Measurements from ENCODE around the gene AUTS2. TPM values are rescaled to one million over a fixed set of nuclear protein-coding genes. Genes with fewer than 3 reads are reported as not detected.

The AUTS2 gene
- total and polyA plus RNA-seq, 2 experiments from 2014 or later = 32.0 to 91.0 TPM

DNA sequence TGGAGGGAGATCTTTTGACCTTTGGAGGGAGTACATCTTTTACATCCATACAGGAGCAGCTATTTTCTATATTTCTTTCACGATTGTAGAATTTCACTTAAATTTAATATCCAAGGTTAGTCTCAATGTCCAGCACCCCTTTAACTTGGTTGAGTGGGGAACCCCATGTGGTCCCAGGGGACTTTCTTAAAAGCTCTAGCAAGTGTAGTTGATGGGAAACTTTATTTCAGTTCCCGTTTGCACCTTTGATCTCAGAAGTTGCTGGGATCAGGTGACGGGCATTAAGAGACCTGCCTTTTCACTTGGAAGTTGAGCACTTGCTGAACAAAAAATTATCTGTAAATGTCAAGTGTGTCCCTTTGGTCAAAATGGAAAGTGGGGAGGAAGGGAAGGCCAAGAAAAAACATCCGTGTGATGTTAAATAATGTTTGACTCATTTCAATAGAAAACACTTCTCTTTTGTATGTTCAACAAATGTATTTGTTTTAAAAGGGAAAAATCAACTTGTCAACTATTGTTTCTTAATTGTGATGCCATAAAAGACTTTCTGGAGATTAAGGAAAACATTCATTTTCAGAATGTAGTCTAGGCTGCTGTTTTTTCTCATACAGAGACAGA, 1163.5 kb downstream of the AUTS2 start (continued):
- no peak for TF ChIP-seq POLR2AphosphoS5 (IDR thresholded peaks at IDR 0.05; ENCODE audit: low read depth)
- no peak for TF ChIP-seq ETS1 (IDR thresholded peaks at IDR 0.05)
- TF ChIP-seq ZNF114 (CRISPR knock-in tag; IDR thresholded peaks at IDR 0.05) = no peak
- TF ChIP-seq, protein P1, sequence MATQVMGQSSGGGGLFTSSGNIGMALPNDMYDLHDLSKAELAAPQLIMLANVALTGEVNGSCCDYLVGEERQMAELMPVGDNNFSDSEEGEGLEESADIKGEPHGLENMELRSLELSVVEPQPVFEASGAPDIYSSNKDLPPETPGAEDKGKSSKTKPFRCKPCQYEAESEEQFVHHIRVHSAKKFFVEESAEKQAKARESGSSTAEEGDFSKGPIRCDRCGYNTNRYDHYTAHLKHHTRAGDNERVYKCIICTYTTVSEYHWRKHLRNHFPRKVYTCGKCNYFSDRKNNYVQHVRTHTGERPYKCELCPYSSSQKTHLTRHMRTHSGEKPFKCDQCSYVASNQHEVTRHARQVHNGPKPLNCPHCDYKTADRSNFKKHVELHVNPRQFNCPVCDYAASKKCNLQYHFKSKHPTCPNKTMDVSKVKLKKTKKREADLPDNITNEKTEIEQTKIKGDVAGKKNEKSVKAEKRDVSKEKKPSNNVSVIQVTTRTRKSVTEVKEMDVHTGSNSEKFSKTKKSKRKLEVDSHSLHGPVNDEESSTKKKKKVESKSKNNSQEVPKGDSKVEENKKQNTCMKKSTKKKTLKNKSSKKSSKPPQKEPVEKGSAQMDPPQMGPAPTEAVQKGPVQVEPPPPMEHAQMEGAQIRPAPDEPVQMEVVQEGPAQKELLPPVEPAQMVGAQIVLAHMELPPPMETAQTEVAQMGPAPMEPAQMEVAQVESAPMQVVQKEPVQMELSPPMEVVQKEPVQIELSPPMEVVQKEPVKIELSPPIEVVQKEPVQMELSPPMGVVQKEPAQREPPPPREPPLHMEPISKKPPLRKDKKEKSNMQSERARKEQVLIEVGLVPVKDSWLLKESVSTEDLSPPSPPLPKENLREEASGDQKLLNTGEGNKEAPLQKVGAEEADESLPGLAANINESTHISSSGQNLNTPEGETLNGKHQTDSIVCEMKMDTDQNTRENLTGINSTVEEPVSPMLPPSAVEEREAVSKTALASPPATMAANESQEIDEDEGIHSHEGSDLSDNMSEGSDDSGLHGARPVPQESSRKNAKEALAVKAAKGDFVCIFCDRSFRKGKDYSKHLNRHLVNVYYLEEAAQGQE (IDR thresholded peaks at IDR 0.05; ENCODE audit: unreplicated experiment) = no peak
- no peak for TF ChIP-seq NANOG (IDR thresholded peaks at IDR 0.05; ENCODE audit: borderline replicate concordance)
- TF ChIP-seq JUNB (IDR thresholded peaks at IDR 0.05; ENCODE audit: unreplicated experiment) = no peak

DNA sequence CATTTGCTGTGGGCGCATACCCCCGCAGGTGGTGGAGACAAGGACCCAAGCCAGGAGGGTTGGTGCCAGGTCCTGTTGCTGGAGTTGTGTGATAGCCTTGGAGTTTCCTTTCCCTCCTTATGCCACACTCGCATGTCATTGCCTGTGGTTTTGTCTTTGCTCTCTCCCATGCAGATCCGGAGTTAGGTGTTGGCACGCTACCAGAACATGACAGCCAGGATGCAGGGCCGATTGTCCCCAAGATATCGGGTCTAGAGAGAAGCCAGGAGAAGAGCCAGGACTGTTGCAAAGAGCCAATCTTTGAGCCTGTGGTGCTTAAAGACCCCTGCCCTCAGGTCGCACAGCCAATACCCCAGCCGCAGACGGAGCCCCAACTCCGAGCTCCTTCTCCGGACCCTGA, 1164.4 kb downstream of the AUTS2 start:
- H3K27ac Mint-ChIP-seq = peak overlapping the region; percentile 54
- H4K20me1 ChIP-seq (replicated peaks; ENCODE audit: insufficient read depth) = peaks cover 17% of the 10 kb centered on the region
- H3K36me3 ChIP-seq (ENCODE audit: insufficient read depth) = peaks cover 16% of the 10 kb centered on the region
- TF ChIP-seq ZNF331 (CRISPR knock-in tag; IDR thresholded peaks at IDR 0.05; ENCODE audit: low read depth) (no peak), POLR2AphosphoS5 (IDR thresholded peaks at IDR 0.05; ENCODE audit: low read depth) (no peak), ZNF114 (CRISPR knock-in tag; IDR thresholded peaks at IDR 0.05) (no peak), STAT1 (IDR thresholded peaks at IDR 0.05; ENCODE audit: unreplicated experiment) (no peak), CREB1 (CRISPR knock-in tag; IDR thresholded peaks at IDR 0.05; ENCODE audit: low read depth) (no peak), NANOG (IDR thresholded peaks at IDR 0.05; ENCODE audit: borderline replicate concordance) (no peak), ETS1 (IDR thresholded peaks at IDR 0.05) (no peak), JUNB (IDR thresholded peaks at IDR 0.05; ENCODE audit: unreplicated experiment) (no peak), EZH2phosphoT487 (IDR thresholded peaks at IDR 0.05; ENCODE audit: unreplicated experiment) (no peak), EZH2 (IDR thresholded peaks at IDR 0.05; ENCODE audit: low read depth, unreplicated experiment) (no peak)
- TF ChIP-seq, protein P2, sequence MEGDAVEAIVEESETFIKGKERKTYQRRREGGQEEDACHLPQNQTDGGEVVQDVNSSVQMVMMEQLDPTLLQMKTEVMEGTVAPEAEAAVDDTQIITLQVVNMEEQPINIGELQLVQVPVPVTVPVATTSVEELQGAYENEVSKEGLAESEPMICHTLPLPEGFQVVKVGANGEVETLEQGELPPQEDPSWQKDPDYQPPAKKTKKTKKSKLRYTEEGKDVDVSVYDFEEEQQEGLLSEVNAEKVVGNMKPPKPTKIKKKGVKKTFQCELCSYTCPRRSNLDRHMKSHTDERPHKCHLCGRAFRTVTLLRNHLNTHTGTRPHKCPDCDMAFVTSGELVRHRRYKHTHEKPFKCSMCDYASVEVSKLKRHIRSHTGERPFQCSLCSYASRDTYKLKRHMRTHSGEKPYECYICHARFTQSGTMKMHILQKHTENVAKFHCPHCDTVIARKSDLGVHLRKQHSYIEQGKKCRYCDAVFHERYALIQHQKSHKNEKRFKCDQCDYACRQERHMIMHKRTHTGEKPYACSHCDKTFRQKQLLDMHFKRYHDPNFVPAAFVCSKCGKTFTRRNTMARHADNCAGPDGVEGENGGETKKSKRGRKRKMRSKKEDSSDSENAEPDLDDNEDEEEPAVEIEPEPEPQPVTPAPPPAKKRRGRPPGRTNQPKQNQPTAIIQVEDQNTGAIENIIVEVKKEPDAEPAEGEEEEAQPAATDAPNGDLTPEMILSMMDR (conservative IDR thresholded peaks at IDR 0.05; ENCODE audit: low read depth in 2 of 2) = no peak
- TF ChIP-seq, protein P1 (IDR thresholded peaks at IDR 0.05; ENCODE audit: unreplicated experiment) = no peak

More for the DNA sequence above, 1164.4 kb downstream of the AUTS2 start:
- no peaks in the 10 kb centered on the region for H3K27me3 ChIP-seq (ENCODE audit: insufficient read depth)
- H3K27ac ChIP-seq (ENCODE audit: low read depth) = peak overlapping the region; percentile 39; the same call in 1 of the 2 replicates
- Mint-ChIP-seq H3K27me3 (ENCODE audit: insufficient read depth, low read depth, poor library complexity) (peaks cover 2% of the 10 kb centered on the region), H3K4me3 (no peak overlapping the region), H3K36me3 (ENCODE audit: low read depth) (peaks cover 34% of the 10 kb centered on the region), H3K9me3 (no peaks in the 10 kb centered on the region), H3K4me1 (peaks cover 43% of the 10 kb centered on the region)
- no peak overlapping the region for H3K4me3 ChIP-seq
- H3K4me1 ChIP-seq (ENCODE audit: insufficient read depth) = peaks cover 10% of the 10 kb centered on the region; the same call in 1 of the 2 replicates
- no peaks in the 10 kb centered on the region for H3K9me2 ChIP-seq (ENCODE audit: insufficient read depth)
- peaks cover 68% of the 10 kb centered on the region for H3K79me2 ChIP-seq (replicated peaks; ENCODE audit: insufficient read depth)
- H2AFZ ChIP-seq = no peak overlapping the region
- H3F3A ChIP-seq (replicated peaks; ENCODE audit: low read depth) = no peaks in the 10 kb centered on the region
- DNase-seq (ENCODE audit: low spot score) (no peak), ATAC-seq (no peak)
- 0 out of 2 replicates have a peak overlapping the region, but pooled peaks have one; percentile 26 for H3K4me2 ChIP-seq

Measured in GM23338 (cell line).